Measurements from ENCODE around the gene TRAF3IP3. TPM values are rescaled to one million over a fixed set of nuclear protein-coding genes. Genes with fewer than 3 reads are reported as not detected.

The TRAF3IP3 gene
- total RNA-seq, 1 experiment from 2014 or later, result 0.34 TPM

- no peak for TF ChIP-seq POLR2A (IDR thresholded peaks at IDR 0.05; ENCODE audit: borderline replicate concordance, extremely low read depth, insufficient read depth, insufficient read length)
Measured at GRCh38 chr1:209748620-209749019, 7.2 kb upstream of the TRAF3IP3 start (continued).

GRCh38 chr1:209749205-209749604 is 6.6 kb upstream of the TRAF3IP3 start:
- Histone ChIP-seq H3K27ac (ENCODE audit: low read depth, low read length) (no peak overlapping the region), H3K27me3 (ENCODE audit: insufficient read depth, low read length) (no peaks in the 10 kb centered on the region), H2AFZ (ENCODE audit: low read depth, low read length, poor library complexity, severe bottlenecking) (peak overlapping the region; percentile 89), H3K79me2 (ENCODE audit: insufficient read depth, low read length) (no peaks in the 10 kb centered on the region), H3K9me3 (ENCODE audit: control insufficient read depth in 1 of 2, insufficient read depth in 1 of 2, low read depth in 1 of 2, low read length in 2 of 2) (no peaks in the 10 kb centered on the region), H3K4me1 (ENCODE audit: control insufficient read depth in 1 of 2, insufficient read depth in 2 of 2, low read length in 2 of 2) (peaks cover 0 to 14% of the 10 kb centered on the region in 2 experiments; a peak in 2 of 4 replicates), H3K36me3 (ENCODE audit: control insufficient read depth in 1 of 2, insufficient read depth in 2 of 2, low read length in 2 of 2) (no peaks in the 10 kb centered on the region), H3K9me2 (ENCODE audit: insufficient read depth) (no peaks in the 10 kb centered on the region), H3K4me2 (ENCODE audit: low read length) (no peak overlapping the region), H3K9ac (ENCODE audit: low read length) (no peak overlapping the region), H3K4me3 (replicated peaks in 1 of 2; ENCODE audit: low read depth in 1 of 2, low read length in 2 of 2) (no peak overlapping the region), H4K20me1 (ENCODE audit: insufficient read depth) (no peaks in the 10 kb centered on the region)
- POLR2A ChIA-PET, result no interaction called here
- TF ChIP-seq TCF7L2 (IDR thresholded peaks at IDR 0.05; ENCODE audit: borderline replicate concordance, extremely low read depth, insufficient read depth, insufficient read length), result no peak
- TF ChIP-seq ZBTB33 (IDR thresholded peaks at IDR 0.05; ENCODE audit: extremely low read depth, insufficient replicate concordance, low read length), result no peak
- TF ChIP-seq EGR1 (IDR thresholded peaks at IDR 0.05; ENCODE audit: low read depth), result no peak
- intact Hi-C loops (cut with micrococcal nuclease), result no loop called here
- no TSS peak for BruUV-seq (replicated peaks)
- no peak for DNase-seq (ENCODE audit: low read depth, low spot score)
- no peak for ATAC-seq
- CTCF ChIA-PET, result interaction anchor here (1.4 to 2.0 kb wide), 6 partner anchors 11 to 180 kb away, joined by 3 to 11 read pairs (median 7); no protein-coding TSS in a partner anchor
- RAD21 ChIA-PET (ENCODE audit: low non-redundant PET in 1 of 2, low total read pairs in 2 of 2, uncharacterized antibody in 2 of 2, unreplicated experiment in 2 of 2), result no interaction called here

GRCh38 chr1:209749670-209750323 is 6.1 kb upstream of the TRAF3IP3 start:
- DNase-seq (ENCODE audit: low read depth, low spot score), result no peak
- H3K4me1 ChIP-seq (ENCODE audit: control insufficient read depth in 1 of 2, insufficient read depth in 2 of 2, low read length in 2 of 2), result peaks cover 0 to 14% of the 10 kb centered on the region in 2 experiments; a peak in 2 of 4 replicates
- no peaks in the 10 kb centered on the region for H4K20me1 ChIP-seq (ENCODE audit: insufficient read depth)
- no TSS peak for BruUV-seq (replicated peaks)
- ATAC-seq, result no peak
- no peaks in the 10 kb centered on the region for H3K9me2 ChIP-seq (ENCODE audit: insufficient read depth)
- CTCF ChIA-PET, result no interaction called here
- no peak overlapping the region for H3K27ac ChIP-seq (ENCODE audit: low read depth, low read length)
- intact Hi-C loops (cut with micrococcal nuclease), result no loop called here
- H3K4me2 ChIP-seq (ENCODE audit: low read length), result no peak overlapping the region
- H3K79me2 ChIP-seq (ENCODE audit: insufficient read depth, low read length), result no peaks in the 10 kb centered on the region
- H3K36me3 ChIP-seq (ENCODE audit: control insufficient read depth in 1 of 2, insufficient read depth in 2 of 2, low read length in 2 of 2), result no peaks in the 10 kb centered on the region
- H3K9ac ChIP-seq (ENCODE audit: low read length), result no peak overlapping the region
- RAD21 ChIA-PET (ENCODE audit: low non-redundant PET in 1 of 2, low total read pairs in 2 of 2, uncharacterized antibody in 2 of 2, unreplicated experiment in 2 of 2), result no interaction called here
- H3K27me3 ChIP-seq (ENCODE audit: insufficient read depth, low read length), result no peaks in the 10 kb centered on the region
- H3K9me3 ChIP-seq (ENCODE audit: control insufficient read depth in 1 of 2, insufficient read depth in 1 of 2, low read depth in 1 of 2, low read length in 2 of 2), result no peaks in the 10 kb centered on the region
- H2AFZ ChIP-seq (ENCODE audit: low read depth, low read length, poor library complexity, severe bottlenecking), result no peak overlapping the region
- H3K4me3 ChIP-seq (replicated peaks in 1 of 2; ENCODE audit: low read depth in 1 of 2, low read length in 2 of 2), result no peak overlapping the region
- POLR2A ChIA-PET, result no interaction called here
- no peak for TF ChIP-seq ZBTB33 (IDR thresholded peaks at IDR 0.05; ENCODE audit: extremely low read depth, insufficient replicate concordance, low read length)
- no peak for TF ChIP-seq CBX3 (IDR thresholded peaks at IDR 0.05; ENCODE audit: low read depth)
- no peak for TF ChIP-seq CTCF (IDR thresholded peaks at IDR 0.05 in 2 of 3, conservative IDR thresholded peaks at IDR 0.05 in 1 of 3; ENCODE audit: borderline replicate concordance in 1 of 3, insufficient read depth in 1 of 3, low read depth in 2 of 3, low read length in 2 of 3)
